ENCODE measurements around the gene IGSF9B. TPM values are rescaled to one million over a fixed set of nuclear protein-coding genes. Genes with fewer than 3 reads are reported as not detected.

IGSF9B gene
- total and polyA plus RNA-seq, 9 of the 15 experiments (the other 6 are each of a cell fraction or from before 2014, with no cell fraction given): 0.09 TPM; not detected in 8

DNA sequence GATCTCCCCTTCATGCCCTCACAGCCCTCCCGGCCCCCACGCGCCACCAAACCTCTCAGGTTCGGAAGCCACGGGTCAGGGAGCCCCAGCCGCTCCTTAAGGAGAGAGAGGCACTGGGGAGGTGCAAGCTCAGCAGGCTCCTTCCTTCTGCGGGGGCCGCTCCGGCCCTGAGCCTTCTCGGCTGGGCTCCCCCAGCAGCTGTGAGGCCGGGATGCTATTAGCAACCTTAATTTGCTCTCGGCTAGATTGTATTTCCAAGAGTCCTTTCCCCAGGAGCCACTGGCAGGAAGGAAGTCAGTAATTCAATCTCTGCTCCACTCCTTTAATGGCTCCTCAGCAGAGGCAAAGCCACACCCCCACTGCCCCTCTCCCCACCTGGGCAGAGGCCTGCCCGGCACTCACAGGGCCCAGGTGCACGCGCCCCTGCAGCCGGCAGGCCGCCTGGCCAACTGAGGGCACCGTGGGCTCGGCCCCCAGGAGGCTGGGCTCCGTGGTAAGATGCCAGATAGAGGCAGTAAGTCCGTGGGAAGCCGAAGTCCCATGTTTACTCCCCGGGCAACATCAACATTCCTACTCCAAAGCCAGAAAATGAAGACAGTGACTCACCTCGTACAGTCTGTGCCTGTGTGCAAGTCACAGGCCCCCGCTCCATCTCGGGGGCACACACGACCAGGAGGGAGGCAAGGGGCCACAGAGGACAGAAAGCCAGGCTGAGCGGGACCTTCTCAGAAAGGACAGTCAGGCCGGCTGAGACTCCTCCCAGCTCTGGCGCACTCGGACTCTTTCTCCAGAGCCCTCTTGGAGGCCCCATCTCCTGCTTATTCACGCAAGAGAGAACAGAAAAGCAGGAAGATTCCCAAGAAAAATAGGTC is 5.2 kb downstream of the IGSF9B start:
- H3K4me1 ChIP-seq (replicated peaks in 1 of 2; ENCODE audit: control insufficient read depth in 2 of 2, insufficient read depth in 2 of 2, low read length in 2 of 2): peaks cover 0 to 12% of the 10 kb centered on the region in 2 experiments; a peak in 2 of 5 replicates
- intact Hi-C loops (cut with micrococcal nuclease) (no loop called here), in situ Hi-C loops (cut with MboI) (no loop called here)
- no peak overlapping the region for H2AFZ ChIP-seq (ENCODE audit: low read depth, low read length)
- H3K9me3 ChIP-seq (replicated peaks; ENCODE audit: control insufficient read depth, insufficient read depth, low read depth, low read length): no peaks in the 10 kb centered on the region
- no TSS peak for BruUV-seq (replicated peaks)
- H3K79me2 ChIP-seq (ENCODE audit: control insufficient read depth, insufficient read depth, low read length): no peaks in the 10 kb centered on the region
- H4K20me1 ChIP-seq (replicated peaks; ENCODE audit: control insufficient read depth, insufficient read depth, low read length): peaks cover 6% of the 10 kb centered on the region; the same call in 1 of the 2 replicates
- no peak overlapping the region for H3K9ac ChIP-seq (ENCODE audit: insufficient read depth in 1 of 2, low read depth in 2 of 2, low read length in 2 of 2)
- CTCF ChIA-PET (ENCODE audit: low intra/inter-chr PET ratio): no interaction called here
- no peak overlapping the region for H3K27ac ChIP-seq (ENCODE audit: extremely low read depth, low read depth, low read length)
- H3K4me2 ChIP-seq (ENCODE audit: insufficient read depth, low read length): no peak overlapping the region
- H3K9me1 ChIP-seq (ENCODE audit: control insufficient read depth, insufficient read depth, low read length): no peaks in the 10 kb centered on the region
- POLR2A ChIA-PET: interaction anchor here (0.7 kb wide), 1 partner anchor 201 kb away, joined by 3 read pairs; no protein-coding TSS in a partner anchor
- H3K27me3 ChIP-seq (ENCODE audit: control insufficient read depth in 2 of 2, insufficient read depth in 2 of 2, low read length in 2 of 2): peaks cover 0 to 55% of the 10 kb centered on the region in 2 experiments; a peak in 2 of 5 replicates
- DNase-seq (ENCODE audit: extremely low read depth in 1 of 4, low spot score in 3 of 4) (no peak), FAIRE-seq (no peak), ATAC-seq (no peak)
- H3K36me3 ChIP-seq (ENCODE audit: control insufficient read depth, insufficient read depth, low read length): no peaks in the 10 kb centered on the region
- under 1% methylated on average over 25 of the region's 32 CpGs for WGBS (ENCODE audit: insufficient coverage, low coverage, missing lambda C conversion rate)
- H3K4me3 ChIP-seq: no peak overlapping the region
- TF ChIP-seq POLR3A (IDR thresholded peaks at IDR 0.05; ENCODE audit: borderline replicate concordance, extremely low read depth, insufficient read depth, insufficient read length) (no peak), GTF2F1 (IDR thresholded peaks at IDR 0.05; ENCODE audit: low read depth, low read length) (no peak), ZFP36 (IDR thresholded peaks at IDR 0.05; ENCODE audit: low read depth, low read length, partially characterized antibody) (no peak), TBL1XR1 (IDR thresholded peaks at IDR 0.05; ENCODE audit: low read length in 2 of 2) (no peak), SUPT5H (IDR thresholded peaks at IDR 0.05) (no peak), FUS (optimal IDR thresholded peaks at IDR 0.05; ENCODE audit: low read depth, low read length) (no peak), PHF20 (IDR thresholded peaks at IDR 0.05; ENCODE audit: partially characterized antibody) (no peak), BDP1 (IDR thresholded peaks at IDR 0.05; ENCODE audit: insufficient read depth, insufficient read length) (no peak), DPF2 (IDR thresholded peaks at IDR 0.05) (no peak), ZNF764 (CRISPR knock-in tag; IDR thresholded peaks at IDR 0.05; ENCODE audit: low read depth) (no peak), TCFL5 (CRISPR knock-in tag; conservative IDR thresholded peaks at IDR 0.05) (no peak)
- TF ChIP-seq, protein P1, sequence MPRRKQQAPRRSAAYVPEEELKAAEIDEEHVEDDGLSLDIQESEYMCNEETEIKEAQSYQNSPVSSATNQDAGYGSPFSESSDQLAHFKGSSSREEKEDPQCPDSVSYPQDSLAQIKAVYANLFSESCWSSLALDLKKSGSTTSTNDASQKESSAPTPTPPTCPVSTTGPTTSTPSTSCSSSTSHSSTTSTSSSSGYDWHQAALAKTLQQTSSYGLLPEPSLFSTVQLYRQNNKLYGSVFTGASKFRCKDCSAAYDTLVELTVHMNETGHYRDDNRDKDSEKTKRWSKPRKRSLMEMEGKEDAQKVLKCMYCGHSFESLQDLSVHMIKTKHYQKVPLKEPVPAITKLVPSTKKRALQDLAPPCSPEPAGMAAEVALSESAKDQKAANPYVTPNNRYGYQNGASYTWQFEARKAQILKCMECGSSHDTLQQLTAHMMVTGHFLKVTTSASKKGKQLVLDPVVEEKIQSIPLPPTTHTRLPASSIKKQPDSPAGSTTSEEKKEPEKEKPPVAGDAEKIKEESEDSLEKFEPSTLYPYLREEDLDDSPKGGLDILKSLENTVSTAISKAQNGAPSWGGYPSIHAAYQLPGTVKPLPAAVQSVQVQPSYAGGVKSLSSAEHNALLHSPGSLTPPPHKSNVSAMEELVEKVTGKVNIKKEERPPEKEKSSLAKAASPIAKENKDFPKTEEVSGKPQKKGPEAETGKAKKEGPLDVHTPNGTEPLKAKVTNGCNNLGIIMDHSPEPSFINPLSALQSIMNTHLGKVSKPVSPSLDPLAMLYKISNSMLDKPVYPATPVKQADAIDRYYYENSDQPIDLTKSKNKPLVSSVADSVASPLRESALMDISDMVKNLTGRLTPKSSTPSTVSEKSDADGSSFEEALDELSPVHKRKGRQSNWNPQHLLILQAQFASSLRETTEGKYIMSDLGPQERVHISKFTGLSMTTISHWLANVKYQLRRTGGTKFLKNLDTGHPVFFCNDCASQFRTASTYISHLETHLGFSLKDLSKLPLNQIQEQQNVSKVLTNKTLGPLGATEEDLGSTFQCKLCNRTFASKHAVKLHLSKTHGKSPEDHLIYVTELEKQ (CRISPR knock-in tag; IDR thresholded peaks at IDR 0.05): no peak
- TF ChIP-seq, protein P2, sequence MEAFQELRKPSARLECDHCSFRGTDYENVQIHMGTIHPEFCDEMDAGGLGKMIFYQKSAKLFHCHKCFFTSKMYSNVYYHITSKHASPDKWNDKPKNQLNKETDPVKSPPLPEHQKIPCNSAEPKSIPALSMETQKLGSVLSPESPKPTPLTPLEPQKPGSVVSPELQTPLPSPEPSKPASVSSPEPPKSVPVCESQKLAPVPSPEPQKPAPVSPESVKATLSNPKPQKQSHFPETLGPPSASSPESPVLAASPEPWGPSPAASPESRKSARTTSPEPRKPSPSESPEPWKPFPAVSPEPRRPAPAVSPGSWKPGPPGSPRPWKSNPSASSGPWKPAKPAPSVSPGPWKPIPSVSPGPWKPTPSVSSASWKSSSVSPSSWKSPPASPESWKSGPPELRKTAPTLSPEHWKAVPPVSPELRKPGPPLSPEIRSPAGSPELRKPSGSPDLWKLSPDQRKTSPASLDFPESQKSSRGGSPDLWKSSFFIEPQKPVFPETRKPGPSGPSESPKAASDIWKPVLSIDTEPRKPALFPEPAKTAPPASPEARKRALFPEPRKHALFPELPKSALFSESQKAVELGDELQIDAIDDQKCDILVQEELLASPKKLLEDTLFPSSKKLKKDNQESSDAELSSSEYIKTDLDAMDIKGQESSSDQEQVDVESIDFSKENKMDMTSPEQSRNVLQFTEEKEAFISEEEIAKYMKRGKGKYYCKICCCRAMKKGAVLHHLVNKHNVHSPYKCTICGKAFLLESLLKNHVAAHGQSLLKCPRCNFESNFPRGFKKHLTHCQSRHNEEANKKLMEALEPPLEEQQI (IDR thresholded peaks at IDR 0.05): no peak
- TF ChIP-seq, protein P3, sequence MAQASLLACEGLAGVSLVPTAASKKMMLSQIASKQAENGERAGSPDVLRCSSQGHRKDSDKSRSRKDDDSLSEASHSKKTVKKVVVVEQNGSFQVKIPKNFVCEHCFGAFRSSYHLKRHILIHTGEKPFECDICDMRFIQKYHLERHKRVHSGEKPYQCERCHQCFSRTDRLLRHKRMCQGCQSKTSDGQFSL (CRISPR knock-in tag; IDR thresholded peaks at IDR 0.05): no peak
- TF ChIP-seq, protein P3 (tag; IDR thresholded peaks at IDR 0.05): no peak
